Mucosa of rectum (tissue), 2 donors: ENCODE data around the gene RFNG.

Experiments used
- H3K27ac ChIP-seq, 2 donors: one replicate each; pipeline ENCODE4 v1.7.0; 2013; ENCODE audit warnings: inconsistent platforms in 2 of 2, low read depth in 2 of 2, low read length in 2 of 2
- H3K27me3 ChIP-seq, 2 donors: one replicate each; pipeline ENCODE4 v1.7.0; 2013; ENCODE audit warnings: low read length in 2 of 2; ENCODE audit not compliant: control insufficient read depth in 2 of 2, insufficient read depth in 2 of 2
- H3K36me3 ChIP-seq, 2 donors: one replicate each; pipeline ENCODE4 v1.7.0; 2013; ENCODE audit warnings: low read length in 2 of 2; ENCODE audit not compliant: control insufficient read depth in 2 of 2, insufficient read depth in 2 of 2
- H3K4me1 ChIP-seq, 2 donors: one replicate each; pipeline ENCODE4 v1.7.0; 2013; ENCODE audit warnings: low read length in 2 of 2, mild to moderate bottlenecking in 1 of 2; ENCODE audit not compliant: control insufficient read depth in 2 of 2, insufficient read depth in 2 of 2
- H3K4me3 ChIP-seq, 2 donors: one replicate each; pipeline ENCODE4 v1.7.0; 2013; ENCODE audit warnings: low read length in 2 of 2
- H3K9ac ChIP-seq, 2 donors: one replicate each; pipeline ENCODE4 v1.7.0; 2013; ENCODE audit warnings: low read length in 2 of 2, low read depth in 1 of 2, mild to moderate bottlenecking in 1 of 2
- H3K9me3 ChIP-seq, 2 donors: one replicate each; pipeline ENCODE4 v1.7.0; 2013; ENCODE audit warnings: low read length in 2 of 2; ENCODE audit not compliant: control insufficient read depth in 2 of 2
- donor health status: healthy.
- donor health status: Normal muscosa, but diverticular disease.

Gene RFNG

DNA sequence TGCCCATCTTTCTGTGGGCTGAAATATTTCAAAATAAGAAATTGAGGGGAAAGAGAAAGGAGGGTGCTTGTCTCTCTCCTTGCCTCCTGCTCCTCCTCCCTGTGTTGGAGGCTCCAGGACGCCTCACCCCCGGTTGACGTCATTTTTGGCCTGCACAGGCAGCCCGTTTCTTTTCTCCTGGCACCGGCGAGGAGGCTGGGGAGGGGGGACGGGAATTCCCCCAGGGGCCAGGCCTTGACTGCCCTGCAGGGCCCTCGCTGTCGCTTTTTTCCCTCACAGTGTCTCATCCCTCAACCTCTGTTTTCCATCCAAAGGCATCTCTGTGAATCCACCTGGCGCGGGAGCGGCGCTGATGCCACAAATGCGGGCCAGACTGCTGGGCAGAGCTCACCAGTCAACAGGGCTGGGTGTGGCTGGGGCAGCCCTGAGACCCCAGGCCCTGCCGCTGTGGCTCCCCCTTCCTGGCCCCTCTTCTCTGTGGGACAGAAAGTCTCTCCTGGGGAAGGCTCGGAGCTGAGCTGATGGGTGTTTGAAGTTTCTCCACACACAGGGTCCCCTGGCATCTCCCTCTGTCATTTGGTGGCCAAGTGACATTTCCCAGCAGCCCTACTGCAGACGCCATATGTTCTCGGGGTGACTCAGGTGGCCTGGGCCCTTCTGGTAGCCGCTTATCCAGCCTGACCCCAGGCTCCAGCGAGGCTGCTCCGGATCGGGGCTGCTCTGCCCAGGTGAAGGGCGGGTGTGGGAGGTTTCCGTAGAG lies 45.0 kb downstream of the RFNG start:
- Histone ChIP-seq H3K9me3 (no peaks in the 10 kb centered on the region), H3K4me1 (no peaks in the 10 kb centered on the region), H3K9ac (no peak overlapping the region), H3K27ac (no peak overlapping the region), H3K36me3 (no peaks in the 10 kb centered on the region), H3K4me3 (no peak overlapping the region), H3K27me3 (no peaks in the 10 kb centered on the region)

DNA sequence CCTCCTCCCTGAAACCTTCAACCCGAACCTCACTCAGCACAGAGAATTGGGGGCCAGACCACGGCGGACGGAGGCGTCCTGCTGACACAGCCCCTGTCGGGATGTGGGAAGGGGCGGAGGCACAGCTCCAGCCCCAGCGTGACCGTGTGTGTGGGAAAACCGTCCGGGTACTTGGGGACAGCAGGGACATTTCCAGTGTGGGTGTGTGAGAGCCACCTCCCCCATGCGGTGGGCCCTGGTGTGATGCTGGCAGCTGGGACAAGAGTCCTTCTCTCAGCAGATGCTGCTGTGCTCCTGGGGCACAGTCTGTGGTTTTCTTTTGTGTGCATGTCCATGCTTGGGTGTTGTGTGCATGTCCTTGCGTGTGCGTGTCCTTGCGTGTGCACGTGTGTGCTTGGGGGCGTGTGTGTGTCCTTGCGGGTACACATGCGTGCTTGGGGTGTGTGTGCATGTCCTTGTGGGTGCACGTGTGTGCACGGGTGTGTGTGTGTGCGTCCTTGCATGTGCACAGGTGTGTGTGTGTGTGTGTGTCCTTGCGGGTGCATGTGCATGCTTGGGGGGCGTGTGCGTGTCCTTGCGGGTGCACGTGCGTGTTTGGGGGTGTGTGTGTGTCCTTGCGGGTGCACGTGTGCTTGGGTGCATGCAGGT lies 45.8 kb downstream of the RFNG start:
- Histone ChIP-seq H3K27ac (no peak overlapping the region), H3K9me3 (no peaks in the 10 kb centered on the region), H3K9ac (no peak overlapping the region), H3K27me3 (no peaks in the 10 kb centered on the region), H3K36me3 (no peaks in the 10 kb centered on the region), H3K4me3 (no peak overlapping the region), H3K4me1 (no peaks in the 10 kb centered on the region)

DNA sequence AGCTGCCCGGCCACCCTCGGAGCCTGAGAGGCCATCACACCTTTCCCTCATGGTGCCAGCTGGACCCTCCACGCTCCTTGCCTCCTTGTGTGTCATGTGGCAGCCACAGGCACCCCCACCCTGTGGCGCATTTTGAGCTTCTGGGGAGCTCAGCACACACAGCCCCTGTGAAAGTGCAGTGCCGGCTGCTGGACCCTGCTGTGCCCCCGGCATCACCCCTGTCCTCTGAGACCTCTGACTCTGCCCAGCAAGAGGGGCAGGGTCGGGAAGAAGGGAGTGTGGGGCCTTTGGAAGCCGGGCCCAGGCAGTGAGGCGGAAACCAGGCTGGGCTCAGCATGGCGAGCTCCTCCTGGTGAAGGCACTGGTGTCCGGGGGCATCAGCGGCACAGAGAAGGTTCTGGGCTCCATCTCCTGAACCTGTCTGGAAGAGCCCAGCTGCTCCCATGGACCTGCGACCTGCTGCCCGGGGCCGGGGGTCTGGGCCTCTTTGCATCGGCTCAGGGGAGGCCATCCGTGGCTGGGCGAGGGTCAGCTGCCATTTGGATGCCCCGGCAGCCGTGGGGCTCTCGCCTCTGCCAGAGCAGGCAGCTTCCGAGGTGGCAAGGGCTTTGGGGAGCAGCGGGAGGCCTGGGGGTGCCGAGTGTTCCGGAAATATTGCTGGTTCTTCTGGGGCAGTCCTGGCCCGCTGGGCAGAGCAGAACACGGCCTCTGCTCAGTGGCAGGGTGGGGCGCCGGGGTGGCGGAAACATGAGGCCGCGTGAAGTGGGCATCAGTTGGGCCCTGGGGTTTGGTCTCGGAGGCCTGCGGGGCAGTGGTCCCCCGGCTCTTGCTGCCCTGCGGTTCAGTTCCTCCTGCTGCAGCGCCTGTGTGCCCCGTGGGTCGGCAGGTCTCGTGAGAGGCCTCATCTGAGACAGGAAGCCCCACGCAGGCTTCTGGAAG lies 46.8 kb downstream of the RFNG start:
- Histone ChIP-seq H3K4me1 (no peaks in the 10 kb centered on the region), H3K9me3 (no peaks in the 10 kb centered on the region), H3K27ac (no peak overlapping the region), H3K4me3 (no peak overlapping the region), H3K9ac (no peak overlapping the region), H3K36me3 (no peaks in the 10 kb centered on the region), H3K27me3 (no peaks in the 10 kb centered on the region)

- Histone ChIP-seq H3K9ac (no peak overlapping the region), H3K36me3 (no peaks in the 10 kb centered on the region), H3K27ac (no peak overlapping the region), H3K27me3 (no peaks in the 10 kb centered on the region), H3K9me3 (no peaks in the 10 kb centered on the region), H3K4me1 (no peaks in the 10 kb centered on the region), H3K4me3 (no peak overlapping the region)
Measured at GRCh38 chr17:82003411-82004381, 47.9 kb downstream of the RFNG start.

DNA sequence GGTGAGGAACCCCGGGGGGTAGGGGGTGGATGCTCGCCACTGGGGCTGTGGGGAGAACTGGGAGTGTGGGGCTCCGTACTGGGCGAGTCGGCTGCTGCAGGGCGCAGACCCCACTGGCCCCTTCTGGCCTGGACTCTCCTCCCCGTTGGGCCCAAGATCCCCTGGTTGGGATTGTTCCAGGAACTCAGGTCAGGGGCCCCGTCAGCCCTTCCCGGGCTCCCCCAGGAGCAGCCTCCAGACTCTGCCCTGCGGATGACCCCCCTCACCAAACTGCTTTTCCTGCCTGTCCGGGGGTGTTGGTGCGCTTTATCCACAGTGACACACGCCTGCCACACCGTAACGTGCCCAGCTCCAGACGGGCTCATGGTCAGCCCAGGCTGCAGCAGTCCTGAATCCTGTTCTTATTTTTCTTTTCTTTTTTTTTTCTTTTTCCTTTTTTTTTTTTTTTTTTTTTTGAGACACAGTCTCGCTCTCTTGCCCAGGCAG lies 50.0 kb downstream of the RFNG start:
- Histone ChIP-seq H3K9me3 (no peaks in the 10 kb centered on the region), H3K36me3 (peaks cover 0 to 2% of the 10 kb centered on the region in 2 donors), H3K4me1 (no peaks in the 10 kb centered on the region), H3K4me3 (no peak overlapping the region), H3K27me3 (no peaks in the 10 kb centered on the region), H3K27ac (no peak overlapping the region), H3K9ac (no peak overlapping the region)

GRCh38 chr17:82000803-82001570 lies 50.6 kb downstream of the RFNG start:
- H3K27me3 ChIP-seq: no peaks in the 10 kb centered on the region
- H3K9me3 ChIP-seq: no peaks in the 10 kb centered on the region
- no peak overlapping the region for H3K4me3 ChIP-seq
- H3K9ac ChIP-seq: no peak overlapping the region
- no peaks in the 10 kb centered on the region for H3K4me1 ChIP-seq
- peaks cover 0 to 2% of the 10 kb centered on the region in 2 donors for H3K36me3 ChIP-seq
- no peak overlapping the region for H3K27ac ChIP-seq

GRCh38 chr17:81999976-82000802 lies 51.4 kb downstream of the RFNG start:
- H3K4me1 ChIP-seq: no peaks in the 10 kb centered on the region
- H3K27me3 ChIP-seq: no peaks in the 10 kb centered on the region
- no peaks in the 10 kb centered on the region for H3K9me3 ChIP-seq
- no peak overlapping the region for H3K9ac ChIP-seq
- no peak overlapping the region for H3K27ac ChIP-seq
- peaks cover 0 to 2% of the 10 kb centered on the region in 2 donors for H3K36me3 ChIP-seq
- H3K4me3 ChIP-seq: no peak overlapping the region

GRCh38 chr17:81999587-81999975 lies 52.0 kb downstream of the RFNG start:
- Histone ChIP-seq H3K9me3 (no peaks in the 10 kb centered on the region), H3K36me3 (peaks cover 0 to 2% of the 10 kb centered on the region in 2 donors), H3K9ac (no peak overlapping the region), H3K4me3 (no peak overlapping the region), H3K4me1 (no peaks in the 10 kb centered on the region), H3K27ac (no peak overlapping the region), H3K27me3 (no peaks in the 10 kb centered on the region)
